ENCODE measurements around the gene MGAT5.

MGAT5 gene

DNA sequence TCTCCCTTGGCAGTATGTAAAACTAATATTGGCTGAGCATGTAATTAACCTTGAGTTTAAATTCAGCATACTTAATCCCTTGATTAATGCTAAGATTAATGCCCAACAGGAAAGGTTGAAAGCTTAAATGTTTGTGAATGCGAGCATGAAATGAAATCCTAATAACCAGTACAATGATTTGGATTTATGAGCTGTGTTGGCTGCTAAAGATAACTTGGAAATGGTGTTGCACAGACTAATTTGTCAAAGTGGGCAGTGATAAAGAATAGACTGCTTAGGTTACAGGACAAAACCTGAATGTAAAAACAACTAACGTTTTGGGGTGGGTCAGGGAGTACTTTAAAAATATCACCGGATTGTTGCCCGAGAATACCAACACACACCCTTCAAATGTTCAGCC is 70.6 kb downstream of the MGAT5 start:
- H3K27ac ChIP-seq (ENCODE audit: low read length, poor library complexity, severe bottlenecking): no peak overlapping the region
- WGBS: 78% methylated on average over 2 of the region's 4 CpGs
- no peaks in the 10 kb centered on the region for H3K27me3 ChIP-seq (ENCODE audit: control insufficient read depth in 1 of 2, insufficient read depth in 1 of 2, low read length in 2 of 2)
- no peak overlapping the region for H3K9ac ChIP-seq (ENCODE audit: low read length)
- H3K79me1 ChIP-seq (replicated peaks; ENCODE audit: low read length, poor library complexity, severe bottlenecking): no peaks in the 10 kb centered on the region
- H2BK15ac ChIP-seq (ENCODE audit: low read depth, poor library complexity, severe bottlenecking): no peak overlapping the region
- no peak overlapping the region for H3K14ac ChIP-seq (ENCODE audit: low read length in 2 of 2)
- no peak overlapping the region for H4K8ac ChIP-seq (ENCODE audit: low read length)
- no peaks in the 10 kb centered on the region for H3K4me1 ChIP-seq (ENCODE audit: control insufficient read depth, insufficient read depth, low read depth, low read length)
- no peak overlapping the region for H3K4me2 ChIP-seq (ENCODE audit: low read length, poor library complexity, severe bottlenecking)
- no peak overlapping the region for H3K4me3 ChIP-seq (ENCODE audit: insufficient read depth in 1 of 2, low read depth in 1 of 2, low read length in 2 of 2)
- H2BK12ac ChIP-seq (ENCODE audit: low read length in 2 of 2): no peak overlapping the region
- H4K91ac ChIP-seq (ENCODE audit: low read length): no peak overlapping the region
- H3K4ac ChIP-seq (ENCODE audit: low read depth in 1 of 2, low read length in 2 of 2): no peak overlapping the region
- no peak for DNase-seq
- H3K18ac ChIP-seq (ENCODE audit: low read depth in 1 of 2, low read length in 2 of 2): no peak overlapping the region
- peaks cover 0 to 4% of the 10 kb centered on the region in 2 experiments for H3K36me3 ChIP-seq (ENCODE audit: control insufficient read depth in 1 of 2, insufficient read depth in 2 of 2, low read depth in 1 of 2, low read length in 2 of 2)
- H2AFZ ChIP-seq (ENCODE audit: low read depth, low read length): no peak overlapping the region
- no peak overlapping the region for H2BK5ac ChIP-seq (ENCODE audit: low read depth, low read length, poor library complexity, severe bottlenecking)
- H3K9me3 ChIP-seq (ENCODE audit: control insufficient read depth, low read length): no peaks in the 10 kb centered on the region
- no peak overlapping the region for H2AK5ac ChIP-seq (ENCODE audit: low read length, severe bottlenecking)
- no peak overlapping the region for H2BK120ac ChIP-seq (ENCODE audit: low read depth, low read length)
- H3K23ac ChIP-seq (ENCODE audit: low read length in 2 of 2): no peak overlapping the region

GRCh38 chr2:134324947-134325346 is 71.1 kb downstream of the MGAT5 start:
- H3K18ac ChIP-seq (ENCODE audit: low read depth in 1 of 2, low read length in 2 of 2): no peak overlapping the region
- H2BK5ac ChIP-seq (ENCODE audit: low read depth, low read length, poor library complexity, severe bottlenecking): no peak overlapping the region
- H3K4ac ChIP-seq (ENCODE audit: low read depth in 1 of 2, low read length in 2 of 2): no peak overlapping the region
- H4K91ac ChIP-seq (ENCODE audit: low read length): no peak overlapping the region
- H3K23ac ChIP-seq (ENCODE audit: low read length in 2 of 2): no peak overlapping the region
- DNase-seq: peak; percentile 71
- H2BK120ac ChIP-seq (ENCODE audit: low read depth, low read length): no peak overlapping the region
- no peak overlapping the region for H2BK15ac ChIP-seq (ENCODE audit: low read depth, poor library complexity, severe bottlenecking)
- no peaks in the 10 kb centered on the region for H3K27me3 ChIP-seq (ENCODE audit: control insufficient read depth in 1 of 2, insufficient read depth in 1 of 2, low read length in 2 of 2)
- H3K4me2 ChIP-seq (ENCODE audit: low read length, poor library complexity, severe bottlenecking): no peak overlapping the region
- no peak overlapping the region for H2AK5ac ChIP-seq (ENCODE audit: low read length, severe bottlenecking)
- no peaks in the 10 kb centered on the region for H3K4me1 ChIP-seq (ENCODE audit: control insufficient read depth, insufficient read depth, low read depth, low read length)
- no peaks in the 10 kb centered on the region for H3K36me3 ChIP-seq (ENCODE audit: control insufficient read depth in 1 of 2, insufficient read depth in 2 of 2, low read depth in 1 of 2, low read length in 2 of 2)
- H3K9ac ChIP-seq (ENCODE audit: low read length): no peak overlapping the region
- no peak overlapping the region for H2BK12ac ChIP-seq (ENCODE audit: low read length in 2 of 2)
- no peak overlapping the region for H2AFZ ChIP-seq (ENCODE audit: low read depth, low read length)
- no peak overlapping the region for H3K14ac ChIP-seq (ENCODE audit: low read length in 2 of 2)
- H3K79me1 ChIP-seq (replicated peaks; ENCODE audit: low read length, poor library complexity, severe bottlenecking): no peaks in the 10 kb centered on the region
- no CpG with 5 or more reads among the region's 1 CpG for WGBS
- no peak overlapping the region for H3K4me3 ChIP-seq (ENCODE audit: insufficient read depth in 1 of 2, low read depth in 1 of 2, low read length in 2 of 2)
- H3K27ac ChIP-seq (ENCODE audit: low read length, poor library complexity, severe bottlenecking): no peak overlapping the region
- no peaks in the 10 kb centered on the region for H3K9me3 ChIP-seq (ENCODE audit: control insufficient read depth, low read length)
- no peak overlapping the region for H4K8ac ChIP-seq (ENCODE audit: low read length)

DNA sequence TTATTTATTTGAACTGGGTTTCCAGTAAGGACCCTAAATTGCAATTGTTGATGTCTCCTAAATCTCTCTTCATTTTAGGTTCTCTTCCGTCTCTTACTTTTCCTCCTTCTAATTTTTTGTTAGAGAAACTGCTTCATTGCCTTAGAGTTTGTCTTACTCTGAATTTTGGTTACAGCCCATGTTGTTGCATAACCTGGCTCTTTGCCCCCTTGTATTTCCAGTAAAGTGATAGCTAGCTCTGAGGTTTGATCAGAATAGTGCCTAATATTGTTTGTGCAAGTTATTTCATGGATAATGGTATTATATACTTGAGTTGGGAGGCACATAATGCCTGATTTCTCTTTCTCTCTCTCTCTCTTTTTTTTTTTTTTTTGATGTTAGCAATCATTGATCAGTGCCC is 71.8 kb downstream of the MGAT5 start:
- Histone ChIP-seq H3K4me2 (ENCODE audit: low read length, poor library complexity, severe bottlenecking) (no peak overlapping the region), H2AFZ (ENCODE audit: low read depth, low read length) (no peak overlapping the region), H3K9ac (ENCODE audit: low read length) (no peak overlapping the region), H3K23ac (ENCODE audit: low read length in 2 of 2) (no peak overlapping the region), H2BK120ac (ENCODE audit: low read depth, low read length) (no peak overlapping the region), H3K27ac (ENCODE audit: low read length, poor library complexity, severe bottlenecking) (no peak overlapping the region), H2BK5ac (ENCODE audit: low read depth, low read length, poor library complexity, severe bottlenecking) (no peak overlapping the region), H3K79me1 (replicated peaks; ENCODE audit: low read length, poor library complexity, severe bottlenecking) (no peaks in the 10 kb centered on the region), H4K8ac (ENCODE audit: low read length) (no peak overlapping the region), H2BK12ac (ENCODE audit: low read length in 2 of 2) (no peak overlapping the region), H3K14ac (ENCODE audit: low read length in 2 of 2) (no peak overlapping the region), H3K18ac (ENCODE audit: low read depth in 1 of 2, low read length in 2 of 2) (no peak overlapping the region), H2AK5ac (ENCODE audit: low read length, severe bottlenecking) (no peak overlapping the region), H3K4me3 (ENCODE audit: insufficient read depth in 1 of 2, low read depth in 1 of 2, low read length in 2 of 2) (no peak overlapping the region), H3K4ac (ENCODE audit: low read depth in 1 of 2, low read length in 2 of 2) (no peak overlapping the region), H3K27me3 (ENCODE audit: control insufficient read depth in 1 of 2, insufficient read depth in 1 of 2, low read length in 2 of 2) (no peaks in the 10 kb centered on the region), H3K4me1 (ENCODE audit: control insufficient read depth, insufficient read depth, low read depth, low read length) (no peaks in the 10 kb centered on the region), H2BK15ac (ENCODE audit: low read depth, poor library complexity, severe bottlenecking) (no peak overlapping the region), H4K91ac (ENCODE audit: low read length) (no peak overlapping the region), H3K36me3 (ENCODE audit: control insufficient read depth in 1 of 2, insufficient read depth in 2 of 2, low read depth in 1 of 2, low read length in 2 of 2) (no peaks in the 10 kb centered on the region), H3K9me3 (ENCODE audit: control insufficient read depth, low read length) (no peaks in the 10 kb centered on the region)
- no CpG with 5 or more reads among the region's 1 CpG for WGBS
- DNase-seq: no peak

- Histone ChIP-seq H3K14ac (ENCODE audit: low read length in 2 of 2) (no peak overlapping the region), H3K9ac (ENCODE audit: low read length) (no peak overlapping the region), H2AFZ (ENCODE audit: low read depth, low read length) (no peak overlapping the region), H3K36me3 (ENCODE audit: control insufficient read depth in 1 of 2, insufficient read depth in 2 of 2, low read depth in 1 of 2, low read length in 2 of 2) (no peaks in the 10 kb centered on the region), H2BK12ac (ENCODE audit: low read length in 2 of 2) (no peak overlapping the region), H2BK15ac (ENCODE audit: low read depth, poor library complexity, severe bottlenecking) (no peak overlapping the region), H2BK120ac (ENCODE audit: low read depth, low read length) (no peak overlapping the region), H3K23ac (ENCODE audit: low read length in 2 of 2) (no peak overlapping the region), H2AK5ac (ENCODE audit: low read length, severe bottlenecking) (no peak overlapping the region), H3K27me3 (ENCODE audit: control insufficient read depth in 1 of 2, insufficient read depth in 1 of 2, low read length in 2 of 2) (no peaks in the 10 kb centered on the region), H3K4me2 (ENCODE audit: low read length, poor library complexity, severe bottlenecking) (no peak overlapping the region), H4K91ac (ENCODE audit: low read length) (no peak overlapping the region), H3K79me1 (replicated peaks; ENCODE audit: low read length, poor library complexity, severe bottlenecking) (peaks cover 1% of the 10 kb centered on the region), H4K8ac (ENCODE audit: low read length) (no peak overlapping the region), H3K18ac (ENCODE audit: low read depth in 1 of 2, low read length in 2 of 2) (no peak overlapping the region), H3K9me3 (ENCODE audit: control insufficient read depth, low read length) (no peaks in the 10 kb centered on the region), H2BK5ac (ENCODE audit: low read depth, low read length, poor library complexity, severe bottlenecking) (no peak overlapping the region), H3K4ac (ENCODE audit: low read depth in 1 of 2, low read length in 2 of 2) (no peak overlapping the region), H3K27ac (ENCODE audit: low read length, poor library complexity, severe bottlenecking) (no peak overlapping the region), H3K4me3 (ENCODE audit: insufficient read depth in 1 of 2, low read depth in 1 of 2, low read length in 2 of 2) (no peak overlapping the region), H3K4me1 (ENCODE audit: control insufficient read depth, insufficient read depth, low read depth, low read length) (peaks cover 1% of the 10 kb centered on the region)
- 100% methylated on average over 2 of the region's 2 CpGs for WGBS
- peak; percentile 33 for DNase-seq
Observed at GRCh38 chr2:134327367-134327766, 73.5 kb downstream of the MGAT5 start.

Data from mesenchymal stem cell (in vitro differentiated cells and primary cell).